ENCODE data around the gene PLIN1. TPM values are rescaled to one million over a fixed set of nuclear protein-coding genes. Genes with fewer than 3 reads are reported as not detected.
A peak's percentile ranks its signal among the peaks of the same experiment; 100 is the strongest.

The PLIN1 gene
- total RNA-seq, 1 experiment from 2014 or later: 0.09 TPM

DNA sequence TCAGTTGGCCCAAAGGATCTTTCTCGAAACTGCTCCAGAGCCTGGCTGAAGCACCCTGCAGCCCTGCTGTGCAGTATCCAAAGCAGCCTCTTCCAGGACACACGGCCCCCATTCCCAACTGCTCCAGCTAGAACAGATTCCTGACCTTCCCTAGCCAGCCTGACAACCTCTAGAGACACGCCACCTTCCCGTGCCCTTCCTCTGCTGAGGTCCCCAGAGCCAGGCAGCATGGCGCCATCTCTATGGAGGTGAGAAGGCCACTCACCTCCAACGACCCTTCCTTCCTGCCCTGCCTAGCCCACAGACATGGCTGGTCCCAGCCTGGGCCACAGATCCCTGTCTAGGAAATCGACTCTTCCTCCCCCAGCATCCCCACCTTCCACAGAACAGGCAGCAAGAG, 27.0 kb downstream of the PLIN1 start:
- no CpG with 5 or more reads among the region's 7 CpGs for WGBS (ENCODE audit: extremely low coverage, insufficient read length, low lambda C conversion rate)
- Histone ChIP-seq H4K5ac (ENCODE audit: insufficient read length, low read depth, low read length) (no peak overlapping the region), H3K18ac (ENCODE audit: insufficient read length, low read depth, low read length) (no peak overlapping the region), H3K4me1 (ENCODE audit: insufficient read depth, low read length) (no peaks in the 10 kb centered on the region), H2AK5ac (ENCODE audit: insufficient read length, low read length) (no peak overlapping the region), H2BK15ac (ENCODE audit: low read depth, low read length) (no peak overlapping the region), H3K56ac (ENCODE audit: insufficient read length, low read depth, low read length) (no peak overlapping the region), H3K23ac (ENCODE audit: insufficient read length, low read depth, low read length) (no peak overlapping the region), H3K14ac (ENCODE audit: insufficient read depth, low read length) (no peak overlapping the region), H3K4me2 (ENCODE audit: insufficient read depth, insufficient read length, low read length) (no peak overlapping the region), H4K91ac (ENCODE audit: insufficient read length, low read depth, low read length) (no peak overlapping the region), H3K23me2 (ENCODE audit: insufficient read length, low read depth, low read length, poor library complexity, severe bottlenecking) (peaks cover 6% of the 10 kb centered on the region), H3K79me1 (ENCODE audit: insufficient read depth, low read depth, low read length, poor library complexity, severe bottlenecking) (no peaks in the 10 kb centered on the region), H2BK5ac (ENCODE audit: insufficient read length, low read length) (no peak overlapping the region), H4K20me1 (ENCODE audit: control insufficient read depth, insufficient read depth, insufficient read length) (no peaks in the 10 kb centered on the region), H3K4ac (ENCODE audit: low read depth, low read length) (no peak overlapping the region), H4K8ac (replicated peaks; ENCODE audit: insufficient read length, low read depth, low read length) (no peak overlapping the region), H3T11ph (ENCODE audit: low read length) (no peak overlapping the region), H3K9me3 (ENCODE audit: control insufficient read depth, low read depth, low read length) (no peaks in the 10 kb centered on the region), H3K27ac (ENCODE audit: insufficient read length, low read depth, low read length) (no peak overlapping the region), H2AFZ (ENCODE audit: low read length) (no peak overlapping the region), H3K79me2 (ENCODE audit: insufficient read depth, low read length) (no peaks in the 10 kb centered on the region; the same call in 1 of the 2 replicates), H2BK12ac (ENCODE audit: insufficient read length, low read depth, low read length) (no peak overlapping the region), H2BK120ac (ENCODE audit: low read depth, low read length, poor library complexity, severe bottlenecking) (no peak overlapping the region), H3K27me3 (ENCODE audit: insufficient read depth, low read length) (no peaks in the 10 kb centered on the region), H2BK20ac (ENCODE audit: low read depth, low read length, poor library complexity, severe bottlenecking) (no peak overlapping the region), H3K9ac (ENCODE audit: extremely low read depth, insufficient read length, low read length) (no peak overlapping the region)
- Mint-ChIP-seq H3K36me3 (ENCODE audit: insufficient read depth in 1 of 3, low read depth in 3 of 3) (peaks cover 14 to 32% (median 22%) of the 10 kb centered on the region in 3 experiments), H3K27me3 (ENCODE audit: low read depth) (peaks cover 8% of the 10 kb centered on the region), H3K27ac (peak overlapping the region in 1 of 3 experiments; percentile 15; a peak in 2 of 7 replicates), H3K4me1 (peaks cover 9 to 16% of the 10 kb centered on the region in 2 experiments), H3K4me3 (0 out of 5 replicates have a peak overlapping the region, but pooled peaks of 1 of the 2 experiments have one; percentile 10), H3K9me3 (no peaks in the 10 kb centered on the region)
- TF ChIP-seq, protein P1, sequence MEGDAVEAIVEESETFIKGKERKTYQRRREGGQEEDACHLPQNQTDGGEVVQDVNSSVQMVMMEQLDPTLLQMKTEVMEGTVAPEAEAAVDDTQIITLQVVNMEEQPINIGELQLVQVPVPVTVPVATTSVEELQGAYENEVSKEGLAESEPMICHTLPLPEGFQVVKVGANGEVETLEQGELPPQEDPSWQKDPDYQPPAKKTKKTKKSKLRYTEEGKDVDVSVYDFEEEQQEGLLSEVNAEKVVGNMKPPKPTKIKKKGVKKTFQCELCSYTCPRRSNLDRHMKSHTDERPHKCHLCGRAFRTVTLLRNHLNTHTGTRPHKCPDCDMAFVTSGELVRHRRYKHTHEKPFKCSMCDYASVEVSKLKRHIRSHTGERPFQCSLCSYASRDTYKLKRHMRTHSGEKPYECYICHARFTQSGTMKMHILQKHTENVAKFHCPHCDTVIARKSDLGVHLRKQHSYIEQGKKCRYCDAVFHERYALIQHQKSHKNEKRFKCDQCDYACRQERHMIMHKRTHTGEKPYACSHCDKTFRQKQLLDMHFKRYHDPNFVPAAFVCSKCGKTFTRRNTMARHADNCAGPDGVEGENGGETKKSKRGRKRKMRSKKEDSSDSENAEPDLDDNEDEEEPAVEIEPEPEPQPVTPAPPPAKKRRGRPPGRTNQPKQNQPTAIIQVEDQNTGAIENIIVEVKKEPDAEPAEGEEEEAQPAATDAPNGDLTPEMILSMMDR (conservative IDR thresholded peaks at IDR 0.05): no peak
- no peak for DNase-seq
